IPS-20b (cell line): ENCODE measurements around the gene YAP1.
A peak's percentile ranks its signal among the peaks of the same experiment; 100 is the strongest.

ENCODE experiments used
- H3K27ac ChIP-seq: one replicate; pipeline ENCODE4 v1.5.1; 2013; ENCODE audit warnings: low read length
- H3K27me3 ChIP-seq: 2 replicates; pipeline ENCODE4 v1.6.1; 2013; ENCODE audit warnings: mild to moderate bottlenecking, low read length, inconsistent platforms; ENCODE audit not compliant: insufficient read depth
- H3K36me3 ChIP-seq: 2 replicates; pipeline ENCODE4 v1.6.1; 2013; ENCODE audit warnings: low read depth, mild to moderate bottlenecking, inconsistent platforms, low read length, moderate library complexity; ENCODE audit not compliant: insufficient read depth
- H3K4me1 ChIP-seq: 2 replicates; pipeline ENCODE4 v1.6.1; 2013; ENCODE audit warnings: mild to moderate bottlenecking, control low read depth, inconsistent platforms, low read length, moderate library complexity; ENCODE audit not compliant: insufficient read depth
- H3K4me3 ChIP-seq: 2 replicates; pipeline ENCODE4 v1.5.1; 2013; ENCODE audit warnings: mild to moderate bottlenecking, low read length, inconsistent platforms
- H3K9ac ChIP-seq: 2 replicates; pipeline ENCODE4 v1.6.1; 2013; ENCODE audit warnings: low read depth, mild to moderate bottlenecking, inconsistent platforms, low read length, moderate library complexity
- H3K9me3 ChIP-seq: 2 replicates; pipeline ENCODE4 v1.6.1; 2013; ENCODE audit warnings: mild to moderate bottlenecking, low read depth, low read length, inconsistent platforms; ENCODE audit not compliant: insufficient read depth

Gene YAP1

DNA sequence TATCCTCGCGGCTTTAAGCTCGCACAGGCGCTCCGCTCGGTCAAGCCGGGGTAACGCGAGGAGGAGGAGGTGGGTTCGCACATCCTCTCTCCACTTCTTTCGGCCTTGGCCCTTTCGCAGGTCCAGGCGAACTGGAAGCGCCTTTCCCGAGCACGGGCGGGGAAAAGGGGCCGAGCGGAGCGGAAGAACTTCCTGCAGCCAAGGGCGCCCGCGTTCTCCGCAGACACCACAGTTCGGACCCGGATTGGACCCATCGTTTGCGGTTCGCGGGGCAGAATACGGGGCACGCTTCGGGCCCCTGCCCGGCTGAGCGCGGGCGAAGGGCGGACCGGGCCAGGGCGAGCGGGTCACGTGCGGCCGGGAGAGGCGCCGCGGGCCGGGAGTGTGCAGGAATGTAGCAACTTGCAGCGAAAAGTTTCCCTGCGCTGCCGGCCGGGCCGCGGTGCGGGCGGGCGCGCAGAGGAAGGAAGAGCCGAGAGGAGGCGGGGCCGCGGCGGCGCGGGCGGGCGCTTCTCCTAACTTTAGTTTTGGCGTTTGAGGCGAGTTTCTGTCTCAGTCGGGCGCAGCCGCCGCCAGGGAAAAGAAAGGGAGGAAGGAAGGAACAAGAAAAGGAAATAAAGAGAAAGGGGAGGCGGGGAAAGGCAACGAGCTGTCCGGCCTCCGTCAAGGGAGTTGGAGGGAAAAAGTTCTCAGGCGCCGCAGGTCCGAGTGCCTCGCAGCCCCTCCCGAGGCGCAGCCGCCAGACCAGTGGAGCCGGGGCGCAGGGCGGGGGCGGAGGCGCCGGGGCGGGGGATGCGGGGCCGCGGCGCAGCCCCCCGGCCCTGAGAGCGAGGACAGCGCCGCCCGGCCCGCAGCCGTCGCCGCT lies at the start of gene YAP1:
YAP1 (plus strand) TSS at position 552 of the 865 bp plus-strand sequence. CDS start 402 bp downstream, outside the sequence.
- peak within 1 kb of the TSS; percentile 98 for H3K9ac ChIP-seq
- H3K27me3 ChIP-seq: no peaks in the 10 kb centered on the region
- peak within 1 kb of the TSS; percentile 98 for H3K27ac ChIP-seq
- no peaks in the 10 kb centered on the region; the same call in 1 of the 2 replicates for H3K9me3 ChIP-seq
- H3K4me3 ChIP-seq: peak within 1 kb of the TSS; percentile 95
- peaks cover 28% of the 10 kb centered on the region for H3K4me1 ChIP-seq
- no peaks in the 10 kb centered on the region for H3K36me3 ChIP-seq

DNA sequence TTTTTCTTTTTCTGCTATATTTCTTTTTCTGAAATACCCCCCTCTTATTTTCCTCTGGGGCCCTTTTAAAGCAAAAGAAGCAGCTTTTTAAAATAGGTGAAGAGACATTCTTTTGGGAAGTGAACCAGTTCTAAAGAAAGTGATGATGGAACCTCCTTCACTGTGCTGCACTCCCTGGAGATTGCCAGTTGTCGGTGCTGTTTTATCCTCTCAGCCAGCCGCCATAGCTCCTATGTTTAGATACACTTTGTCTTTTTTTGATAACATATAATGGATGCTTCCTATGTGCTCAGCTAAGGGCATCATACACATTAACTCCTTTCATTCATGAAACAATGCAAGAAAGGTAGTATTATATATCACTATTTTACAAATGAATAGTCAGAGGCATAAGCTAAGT lies 49.0 kb upstream of the YAP1 start:
- no peaks in the 10 kb centered on the region for H3K9me3 ChIP-seq
- H3K4me3 ChIP-seq: no peak overlapping the region
- H3K27ac ChIP-seq: no peak overlapping the region
- no peak overlapping the region for H3K9ac ChIP-seq
- no peaks in the 10 kb centered on the region for H3K27me3 ChIP-seq
- no peaks in the 10 kb centered on the region for H3K4me1 ChIP-seq
- H3K36me3 ChIP-seq: no peaks in the 10 kb centered on the region

DNA sequence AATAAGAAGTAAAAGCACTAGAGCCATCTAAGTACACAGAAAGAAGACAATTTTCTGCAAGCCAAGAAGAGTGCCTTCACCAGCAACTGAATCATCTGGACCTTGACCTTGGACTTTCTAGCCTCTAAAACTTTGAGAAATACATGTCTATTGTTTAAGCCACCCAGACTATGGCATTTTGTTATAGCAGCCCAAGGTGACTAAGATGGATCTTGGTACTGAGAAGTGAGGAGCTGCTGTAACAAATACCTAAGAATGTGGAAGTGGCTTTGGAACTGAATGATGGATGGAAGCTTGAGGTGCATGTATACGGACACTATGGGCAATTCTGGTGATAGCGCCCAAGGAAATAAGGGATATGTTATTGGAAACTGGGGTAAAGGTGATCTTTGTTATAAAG lies 48.1 kb upstream of the YAP1 start:
- Histone ChIP-seq H3K27ac (no peak overlapping the region), H3K4me3 (no peak overlapping the region)

DNA sequence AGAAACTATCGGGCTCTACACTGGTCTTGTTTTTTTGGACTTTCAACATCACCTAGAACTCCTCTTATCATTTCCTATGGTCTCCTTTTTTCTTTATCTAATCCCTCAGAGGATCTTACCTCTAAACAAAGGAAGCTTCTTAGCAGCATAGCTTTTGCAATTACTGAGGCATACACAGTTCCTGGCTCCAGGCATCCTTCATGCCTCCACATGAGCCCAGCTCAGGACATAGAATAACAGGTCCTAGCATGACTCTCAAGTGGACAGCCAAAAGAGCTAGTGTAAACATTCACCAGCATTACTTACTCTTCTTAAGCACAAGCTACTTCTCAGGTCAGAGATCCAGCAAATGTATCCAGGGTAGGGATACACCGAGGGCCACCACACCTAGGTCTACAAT lies 45.9 kb upstream of the YAP1 start:
- Histone ChIP-seq H3K36me3 (no peaks in the 10 kb centered on the region), H3K9me3 (no peaks in the 10 kb centered on the region), H3K27me3 (no peaks in the 10 kb centered on the region), H3K4me1 (no peaks in the 10 kb centered on the region), H3K27ac (no peak overlapping the region), H3K4me3 (no peak overlapping the region), H3K9ac (no peak overlapping the region)

More for the DNA sequence above, 48.1 kb upstream of the YAP1 start:
- H3K9ac ChIP-seq: no peak overlapping the region
- H3K4me1 ChIP-seq: no peaks in the 10 kb centered on the region
- H3K27me3 ChIP-seq: no peaks in the 10 kb centered on the region
- no peaks in the 10 kb centered on the region for H3K36me3 ChIP-seq
- H3K9me3 ChIP-seq: no peaks in the 10 kb centered on the region

DNA sequence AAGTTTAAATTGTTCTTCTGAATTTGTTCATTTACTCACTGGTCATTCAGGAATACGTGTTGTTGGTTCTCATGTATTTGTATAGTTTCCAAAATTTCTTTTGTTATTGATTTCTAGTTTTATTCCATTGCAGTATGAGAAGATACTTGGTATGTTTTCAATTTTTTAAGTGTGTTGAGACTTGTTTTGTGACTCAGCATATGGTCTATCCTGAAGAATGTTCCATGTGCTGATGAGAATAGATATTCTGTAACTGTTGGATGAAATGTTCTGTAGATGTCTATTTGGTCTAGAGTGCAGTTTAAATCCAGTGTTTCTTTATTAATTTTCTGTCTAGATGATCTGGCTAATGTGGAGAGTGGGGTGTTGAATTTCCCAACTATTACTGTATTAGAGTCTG lies 39.5 kb upstream of the YAP1 start:
- no peaks in the 10 kb centered on the region; the same call in 1 of the 2 replicates for H3K9me3 ChIP-seq
- no peaks in the 10 kb centered on the region for H3K4me1 ChIP-seq
- H3K4me3 ChIP-seq: no peak overlapping the region
- H3K9ac ChIP-seq: no peak overlapping the region
- H3K36me3 ChIP-seq: no peaks in the 10 kb centered on the region
- H3K27me3 ChIP-seq: no peaks in the 10 kb centered on the region
- H3K27ac ChIP-seq: no peak overlapping the region

DNA sequence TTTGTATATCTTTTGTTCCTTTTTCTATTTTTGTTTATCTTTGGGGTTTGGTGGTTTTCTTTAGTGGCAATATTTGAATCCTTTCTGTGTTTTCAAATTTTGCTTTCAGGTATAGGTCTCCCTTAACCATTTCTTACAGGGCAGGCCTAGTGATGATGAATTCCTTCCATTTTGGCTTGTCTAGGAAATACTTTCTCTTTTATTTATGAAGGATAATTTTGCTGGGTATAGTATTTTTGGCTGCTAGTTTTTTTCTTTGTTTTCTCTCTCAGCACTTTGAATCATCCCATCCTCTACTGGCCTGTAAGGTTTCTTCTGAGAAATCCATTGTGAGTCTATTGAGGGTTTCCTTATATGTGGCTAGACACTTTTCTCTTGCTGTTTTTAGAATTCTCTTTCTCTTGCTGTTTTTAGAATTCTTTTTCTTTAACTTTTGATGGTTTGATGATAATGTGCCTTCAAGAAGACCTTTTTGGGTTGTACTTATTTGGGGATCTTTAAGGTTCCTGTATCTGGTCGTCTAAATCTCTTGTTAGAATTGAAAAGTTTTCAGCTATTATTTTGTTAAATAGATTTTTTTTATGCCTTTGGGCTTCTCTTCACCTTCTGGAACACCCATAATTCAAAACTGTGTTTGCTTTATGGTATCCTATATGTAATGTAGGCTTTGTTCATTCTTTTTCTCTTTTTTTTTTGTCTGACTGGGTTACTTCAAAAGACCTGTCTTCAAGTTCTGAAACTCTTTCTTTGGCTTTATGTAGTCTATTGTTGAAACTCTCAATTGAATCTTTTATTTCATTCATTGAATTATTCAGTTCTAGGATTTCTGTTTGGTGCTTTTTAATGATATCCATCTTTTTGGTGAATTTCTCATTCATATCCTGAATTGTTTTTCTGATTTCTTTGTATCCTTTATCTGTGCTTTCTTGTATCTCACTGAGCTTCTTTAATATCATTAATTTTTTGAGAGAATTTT lies 38.5 kb upstream of the YAP1 start:
- Histone ChIP-seq H3K36me3 (no peaks in the 10 kb centered on the region), H3K9ac (no peak overlapping the region), H3K27ac (no peak overlapping the region), H3K27me3 (no peaks in the 10 kb centered on the region), H3K9me3 (no peaks in the 10 kb centered on the region; the same call in 1 of the 2 replicates), H3K4me1 (no peaks in the 10 kb centered on the region), H3K4me3 (no peak overlapping the region)

DNA sequence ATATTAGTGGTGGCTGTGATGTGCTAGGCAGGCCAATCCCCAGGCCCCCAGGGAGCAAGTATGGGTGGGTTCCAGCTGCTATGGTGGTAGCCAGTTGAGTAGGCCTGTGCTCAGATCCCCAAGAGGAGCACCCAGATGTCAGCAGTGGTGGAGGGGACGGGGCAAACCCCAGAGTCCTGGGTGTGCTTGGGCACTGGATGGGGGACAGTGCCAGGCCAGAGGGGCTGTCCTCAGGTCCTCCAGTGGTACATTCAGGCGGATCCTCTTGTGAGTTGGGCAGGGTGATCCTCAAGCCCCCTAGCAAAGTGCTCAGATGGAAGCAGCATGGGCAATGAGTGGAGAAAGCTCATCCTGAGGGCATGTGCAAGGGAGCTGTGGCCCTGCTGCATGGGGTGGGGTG lies 37.0 kb upstream of the YAP1 start:
- Histone ChIP-seq H3K4me1 (no peaks in the 10 kb centered on the region), H3K9ac (no peak overlapping the region), H3K36me3 (no peaks in the 10 kb centered on the region), H3K9me3 (no peaks in the 10 kb centered on the region; the same call in 1 of the 2 replicates), H3K4me3 (no peak overlapping the region), H3K27me3 (no peaks in the 10 kb centered on the region), H3K27ac (no peak overlapping the region)

DNA sequence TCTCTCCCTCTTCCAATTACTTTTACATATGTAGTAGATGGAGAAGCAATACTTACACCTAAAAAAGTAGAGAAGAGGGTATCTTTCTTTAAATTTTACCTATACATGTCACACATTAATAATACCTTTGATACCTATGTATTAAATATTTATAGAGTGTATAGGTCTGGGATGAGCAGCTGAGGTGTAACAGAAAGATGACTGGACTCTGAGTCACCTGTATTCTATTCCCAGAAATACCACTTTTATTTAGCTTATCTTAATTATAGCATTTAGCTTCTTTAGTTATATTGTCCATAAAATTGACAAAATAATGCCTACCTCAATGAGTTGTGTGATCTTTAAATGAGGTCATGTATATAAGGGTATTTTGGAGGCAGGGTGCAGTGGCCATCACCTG lies 30.6 kb upstream of the YAP1 start:
- no peak overlapping the region for H3K4me3 ChIP-seq
- H3K36me3 ChIP-seq: no peaks in the 10 kb centered on the region
- H3K27me3 ChIP-seq: no peaks in the 10 kb centered on the region
- H3K4me1 ChIP-seq: no peaks in the 10 kb centered on the region
- no peaks in the 10 kb centered on the region for H3K9me3 ChIP-seq
- no peak overlapping the region for H3K9ac ChIP-seq
- no peak overlapping the region for H3K27ac ChIP-seq

DNA sequence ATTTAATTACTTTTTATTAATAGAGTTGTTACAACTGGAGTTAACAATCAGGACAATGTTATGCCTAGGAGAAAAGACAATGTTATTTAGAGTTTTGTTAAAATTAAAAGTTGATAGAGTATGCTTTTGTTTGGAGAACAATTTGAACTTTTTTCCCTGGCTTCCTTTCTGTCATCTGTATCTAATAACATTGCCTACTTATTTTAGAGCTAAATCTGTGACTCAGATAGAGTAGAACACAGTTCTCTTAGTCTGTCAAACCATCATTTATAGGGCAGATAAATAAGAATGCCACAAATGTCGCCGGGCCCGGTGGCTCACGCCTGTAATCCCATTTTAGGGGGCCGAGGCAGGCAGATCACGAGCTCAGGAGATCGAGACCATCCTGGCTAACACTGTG lies 28.9 kb upstream of the YAP1 start:
- Histone ChIP-seq H3K27me3 (no peaks in the 10 kb centered on the region), H3K27ac (no peak overlapping the region), H3K9me3 (no peaks in the 10 kb centered on the region), H3K4me3 (no peak overlapping the region), H3K9ac (no peak overlapping the region), H3K4me1 (no peaks in the 10 kb centered on the region), H3K36me3 (no peaks in the 10 kb centered on the region)

DNA sequence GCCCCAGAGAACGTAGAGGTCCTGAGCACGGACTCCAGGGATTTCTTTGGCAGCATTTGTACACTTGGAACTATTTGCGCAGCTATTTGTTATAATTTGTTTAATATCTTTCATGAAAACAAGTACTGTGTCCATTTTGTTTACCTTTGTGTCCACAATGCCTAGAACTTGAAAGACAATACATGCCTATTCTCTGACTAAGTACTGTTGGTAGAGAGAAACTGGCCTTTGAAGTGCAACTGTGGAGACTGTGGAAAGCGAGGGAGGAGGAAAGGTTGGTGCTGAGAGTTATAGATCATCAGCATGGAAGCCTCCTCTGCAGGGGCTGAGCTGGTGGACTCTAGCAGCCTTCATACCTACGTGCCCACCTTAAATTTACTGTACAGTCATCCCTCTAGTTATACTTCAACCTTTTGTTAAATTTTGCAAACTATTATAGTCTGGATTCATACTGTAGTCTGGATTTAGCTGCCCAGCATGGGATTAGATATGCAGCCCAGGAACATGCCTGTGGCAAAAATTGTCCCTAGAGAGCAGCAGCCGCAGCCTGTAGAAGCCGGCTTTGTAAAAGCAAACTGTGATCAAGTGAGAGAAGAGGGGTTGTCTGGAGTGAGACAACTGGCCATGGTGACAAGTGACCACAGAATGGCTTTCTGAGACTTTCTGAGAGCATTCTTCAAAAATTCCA lies 24.2 kb upstream of the YAP1 start:
- H3K9me3 ChIP-seq: no peaks in the 10 kb centered on the region
- no peak overlapping the region for H3K4me3 ChIP-seq
- no peak overlapping the region for H3K27ac ChIP-seq
- H3K9ac ChIP-seq: no peak overlapping the region
- H3K27me3 ChIP-seq: no peaks in the 10 kb centered on the region
- H3K36me3 ChIP-seq: no peaks in the 10 kb centered on the region
- H3K4me1 ChIP-seq: no peaks in the 10 kb centered on the region

DNA sequence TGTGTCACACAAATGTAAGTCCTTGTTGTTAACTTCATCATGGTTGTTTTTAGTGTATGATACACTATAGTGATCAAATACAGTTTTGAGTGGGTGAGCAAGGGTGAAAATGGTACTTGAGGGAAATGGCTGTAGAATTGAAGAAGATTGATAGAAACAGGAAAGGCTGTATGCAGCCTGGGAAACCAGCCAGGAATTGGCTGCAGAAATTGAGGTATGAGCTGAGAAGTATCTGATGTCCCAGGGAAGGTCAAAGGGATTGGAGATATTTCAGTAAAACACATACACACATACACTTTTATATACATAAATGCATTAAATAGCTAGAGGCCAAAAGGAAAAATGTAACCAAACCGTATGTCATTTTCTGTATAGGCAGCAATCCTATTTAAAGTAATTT lies 13.1 kb upstream of the YAP1 start:
- H3K36me3 ChIP-seq: no peaks in the 10 kb centered on the region
- H3K27ac ChIP-seq: no peak overlapping the region
- no peak overlapping the region for H3K9ac ChIP-seq
- no peaks in the 10 kb centered on the region for H3K27me3 ChIP-seq
- H3K4me3 ChIP-seq: no peak overlapping the region
- H3K9me3 ChIP-seq: no peaks in the 10 kb centered on the region
- H3K4me1 ChIP-seq: no peaks in the 10 kb centered on the region
